AG04449 (cell line): Measurements from ENCODE around the gene AMOT.

Source experiments
- CTCF ChIA-PET: fragments of 350-600 bp; formaldehyde crosslinking; extraction: SDS; loops from one replicate; lab custom pipeline; 2021; ENCODE audit warnings: antibody characterized with exemption; lab: Yijun Ruan, JAX
- POLR2A ChIA-PET: fragments of 400-600, 350-600 bp; formaldehyde crosslinking; extraction: SDS; loops from one replicate; lab custom pipeline; 2020; ENCODE audit warnings: antibody characterized with exemption, inconsistent platforms; lab: Yijun Ruan, JAX
- DNase-seq: peaks from one replicate; pipeline ENCODE4 v3.0.0-alpha.2; 2010; ENCODE audit warnings: low read depth, low spot score
- H3K4me3 ChIP-seq: 2 replicates; pipeline ENCODE4 v1.5.1; 2011; ENCODE audit warnings: low read depth, mild to moderate bottlenecking, control low read depth, low read length
- CTCF ChIP-seq: IDR thresholded peaks from one replicate; pipeline ENCODE4 v1.5.1; 2011; ENCODE audit warnings: mild to moderate bottlenecking, moderate library complexity, low read length, control low read depth, inconsistent platforms; ENCODE audit not compliant: insufficient read depth; ENCODE audit errors: missing control alignments

The AMOT gene

GRCh38 chrX:112753116-112753515 is 87.5 kb downstream of the AMOT start:
- DNase-seq: no peak
- POLR2A ChIA-PET: no interaction called here
- TF ChIP-seq CTCF: no peak
- no peak overlapping the region for H3K4me3 ChIP-seq
- CTCF ChIA-PET: no interaction called here

- ChIA-PET CTCF (no interaction called here), POLR2A (no interaction called here)
- no peak for DNase-seq
- no peak overlapping the region for H3K4me3 ChIP-seq
- no peak for TF ChIP-seq CTCF
These were observed 89.6 kb downstream of the AMOT start for GRCh38 chrX:112751076-112751475.

DNA sequence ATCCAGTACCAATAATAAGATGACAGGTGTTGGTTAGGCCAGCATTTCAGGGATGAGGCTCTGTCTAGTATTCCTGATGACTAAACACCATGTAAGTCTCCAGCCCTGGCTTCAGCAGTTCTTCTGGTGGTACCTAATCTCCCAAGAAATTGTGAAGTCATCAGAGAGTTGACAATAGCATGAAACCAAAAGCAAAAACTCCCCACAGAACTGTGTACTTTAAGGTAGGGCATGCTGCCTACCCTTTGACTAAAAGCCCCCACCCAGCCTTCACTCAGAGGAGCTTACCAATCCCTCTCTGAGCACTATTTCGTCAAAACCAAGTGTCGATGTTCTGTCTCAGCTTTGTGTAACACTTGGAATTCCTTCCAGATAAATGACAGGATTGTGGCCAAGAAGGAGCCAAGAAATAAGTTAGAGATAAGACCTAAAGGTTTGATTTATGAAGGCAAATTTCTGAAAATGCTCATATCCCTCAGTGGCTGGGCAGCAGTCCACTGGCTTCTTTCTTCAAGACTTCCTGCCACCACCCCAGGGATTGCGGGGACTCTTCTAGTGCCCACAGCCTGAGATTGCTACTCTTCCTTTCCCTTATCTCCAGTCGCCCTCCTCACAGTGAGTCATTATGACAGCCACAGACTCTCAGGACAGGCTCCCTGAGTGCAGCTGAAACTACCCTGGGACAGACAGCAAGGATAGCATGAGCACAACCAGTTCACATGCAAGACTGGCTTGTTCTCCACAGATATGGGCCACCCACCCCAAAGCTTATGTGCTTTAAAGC is 93.6 kb downstream of the AMOT start:
- no peak overlapping the region for H3K4me3 ChIP-seq
- POLR2A ChIA-PET: no interaction called here
- CTCF ChIA-PET: interaction anchor here (0.9 kb wide), 1 partner anchor 15 kb away, joined by 3 read pairs; no protein-coding TSS in a partner anchor
- no peak for DNase-seq
- no peak for TF ChIP-seq CTCF

DNA sequence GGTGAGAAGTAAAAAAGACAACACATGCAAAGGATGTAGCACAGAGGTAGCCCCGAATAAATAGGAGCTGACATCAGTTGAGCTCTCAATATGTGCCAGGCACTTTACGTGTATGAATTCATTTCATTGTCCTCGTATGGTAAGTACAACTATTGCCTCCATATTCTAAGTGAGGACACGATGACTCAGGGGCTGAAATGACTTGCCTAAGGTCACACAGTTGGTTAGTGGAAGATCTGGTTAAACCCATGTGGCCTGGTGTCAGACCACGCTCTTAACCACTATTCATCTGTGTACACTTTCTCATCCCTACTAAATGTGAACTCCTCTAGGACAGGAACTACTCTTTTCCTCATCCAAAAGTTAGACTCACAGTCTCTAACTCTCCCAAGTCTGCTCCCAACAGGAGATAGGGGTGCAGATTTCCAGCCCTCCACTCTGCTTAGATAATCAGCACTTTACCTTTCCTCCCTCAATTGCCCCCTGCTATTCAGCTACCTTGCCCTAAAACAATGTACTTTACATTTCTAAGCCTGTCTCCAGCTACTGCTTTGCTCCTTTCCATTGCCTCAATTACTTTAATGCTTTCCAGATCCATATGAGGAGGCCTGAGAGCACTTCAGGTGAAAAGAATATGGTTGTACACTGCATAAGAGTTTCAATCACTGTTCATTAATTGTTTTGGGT is 102.1 kb downstream of the AMOT start:
- ChIA-PET CTCF (no interaction called here), POLR2A (no interaction called here)
- TF ChIP-seq CTCF: no peak
- no peak for DNase-seq
- no peak overlapping the region for H3K4me3 ChIP-seq

- CTCF ChIA-PET: no interaction called here
- no peak for DNase-seq
These were observed 104.3 kb downstream of the AMOT start for GRCh38 chrX:112736310-112736709.

More at GRCh38 chrX:112736310-112736709, 104.3 kb downstream of the AMOT start:
- no peak for TF ChIP-seq CTCF
- no peak overlapping the region for H3K4me3 ChIP-seq
- POLR2A ChIA-PET: no interaction called here
